DMS 273 treated with DMSO at 0.1 percent for 48 hours (cell line): ENCODE measurements around the gene VWA2.
A peak's percentile ranks its signal among the peaks of the same experiment; 100 is the strongest.

Experiments used
- DNase-seq: peaks from one replicate; lab custom pipeline; 2025; lab: John Stamatoyannopoulos, UW

VWA2 gene

GRCh38 chr10:114250236-114250635 lies 11.2 kb downstream of the VWA2 start:
- DNase-seq: no peak

GRCh38 chr10:114250716-114251115 lies 11.7 kb downstream of the VWA2 start:
- DNase-seq: no peak

- DNase-seq: no peak
These were observed 13.0 kb downstream of the VWA2 start for GRCh38 chr10:114252092-114252491.

GRCh38 chr10:114252883-114253282 lies 13.8 kb downstream of the VWA2 start:
- no peak for DNase-seq

GRCh38 chr10:114255227-114255626 lies 16.2 kb downstream of the VWA2 start:
- DNase-seq: no peak

GRCh38 chr10:114256008-114256765 lies 17.1 kb downstream of the VWA2 start:
- no peak for DNase-seq

GRCh38 chr10:114256822-114257221 lies 17.8 kb downstream of the VWA2 start:
- DNase-seq: no peak

- no peak for DNase-seq
These were observed 18.4 kb downstream of the VWA2 start for GRCh38 chr10:114257498-114257897.

- DNase-seq: no peak
These were observed 19.3 kb downstream of the VWA2 start for GRCh38 chr10:114258274-114258840.

GRCh38 chr10:114259824-114260223 lies 20.8 kb downstream of the VWA2 start:
- DNase-seq: no peak

- no peak for DNase-seq
These were observed 21.3 kb downstream of the VWA2 start for GRCh38 chr10:114260366-114260765.

- DNase-seq: no peak
These were observed 22.0 kb downstream of the VWA2 start for GRCh38 chr10:114261076-114261475.

GRCh38 chr10:114262496-114262895 lies 23.4 kb downstream of the VWA2 start:
- no peak for DNase-seq

GRCh38 chr10:114265392-114266053 lies 26.5 kb downstream of the VWA2 start:
- no peak for DNase-seq

GRCh38 chr10:114266521-114266920 lies 27.5 kb downstream of the VWA2 start:
- peak; percentile 57 for DNase-seq

- DNase-seq: no peak
These were observed 32.2 kb downstream of the VWA2 start for GRCh38 chr10:114271075-114271778.

GRCh38 chr10:114271779-114272167 lies 32.7 kb downstream of the VWA2 start:
- DNase-seq: no peak

- DNase-seq: no peak
These were observed 33.6 kb downstream of the VWA2 start for GRCh38 chr10:114272696-114273095.

GRCh38 chr10:114273910-114274309 lies 34.9 kb downstream of the VWA2 start:
- DNase-seq: no peak

- DNase-seq: no peak
These were observed 35.8 kb downstream of the VWA2 start for GRCh38 chr10:114274616-114275453.

GRCh38 chr10:114276066-114276465 lies 37.0 kb downstream of the VWA2 start:
- DNase-seq: no peak

- DNase-seq: no peak
These were observed 37.6 kb downstream of the VWA2 start for GRCh38 chr10:114276671-114277070.
